Measurements from ENCODE around the gene STXBP5.

STXBP5 gene

DNA sequence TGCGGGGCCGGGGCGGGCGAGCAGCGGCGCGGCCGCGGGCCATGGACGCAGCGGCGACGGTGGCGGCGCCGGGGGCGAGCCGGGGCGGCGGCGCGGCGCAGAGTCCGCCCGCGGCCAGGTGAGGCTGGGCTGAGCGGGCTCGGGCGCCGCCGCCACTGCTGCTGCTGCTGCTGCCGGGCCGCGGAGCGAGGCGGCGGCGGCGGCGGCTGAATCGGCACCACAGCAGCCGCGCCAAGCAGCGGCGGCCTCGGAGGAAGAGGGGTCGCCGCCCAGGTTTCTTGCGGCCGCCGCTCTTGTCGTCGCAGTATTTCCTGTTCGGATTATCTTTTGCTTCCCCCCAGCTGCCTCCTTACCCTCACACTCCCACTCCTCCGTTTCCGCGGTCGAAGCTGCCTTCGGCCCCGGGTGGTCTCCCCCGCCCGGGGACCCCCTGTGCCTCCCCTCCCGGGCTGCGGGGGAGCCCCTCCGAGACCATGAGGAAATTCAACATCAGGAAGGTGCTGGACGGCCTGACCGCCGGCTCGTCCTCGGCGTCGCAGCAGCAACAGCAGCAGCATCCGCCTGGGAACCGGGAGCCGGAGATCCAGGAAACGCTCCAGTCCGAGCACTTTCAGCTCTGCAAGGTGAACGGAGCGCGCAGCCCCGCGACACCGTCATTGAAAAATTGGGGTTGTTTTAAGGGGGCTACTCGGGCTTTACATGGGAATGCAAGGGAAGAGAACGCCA is at the start of gene STXBP5:
Gene STXBP5, plus strand, starts transcription at position 358 of the 726 bp plus-strand sequence. Its CDS starts 116 bp downstream, at position 474.
- DNase-seq = peak in 1 of 2 experiments; percentile 26

DNA sequence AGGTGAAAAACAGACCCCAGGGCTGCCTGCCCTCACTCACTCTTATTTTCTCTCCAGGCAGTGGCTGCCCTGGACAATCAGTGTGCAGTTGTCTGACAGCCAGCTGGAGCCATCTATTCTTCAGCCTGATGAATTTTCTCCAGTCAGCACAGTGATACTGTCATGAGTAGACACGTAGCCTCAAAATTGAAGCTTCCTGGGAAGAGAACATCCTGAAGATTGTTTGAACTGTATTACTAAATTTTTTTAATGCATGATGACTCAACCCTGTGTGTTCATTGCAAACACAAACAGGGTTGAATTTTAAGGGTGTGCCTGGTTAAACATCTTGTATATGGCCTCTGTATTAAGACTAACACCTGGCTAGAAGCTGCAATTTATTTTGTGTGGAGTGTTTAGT is 49.8 kb upstream of the STXBP5 start:
- DNase-seq = no peak

DNA sequence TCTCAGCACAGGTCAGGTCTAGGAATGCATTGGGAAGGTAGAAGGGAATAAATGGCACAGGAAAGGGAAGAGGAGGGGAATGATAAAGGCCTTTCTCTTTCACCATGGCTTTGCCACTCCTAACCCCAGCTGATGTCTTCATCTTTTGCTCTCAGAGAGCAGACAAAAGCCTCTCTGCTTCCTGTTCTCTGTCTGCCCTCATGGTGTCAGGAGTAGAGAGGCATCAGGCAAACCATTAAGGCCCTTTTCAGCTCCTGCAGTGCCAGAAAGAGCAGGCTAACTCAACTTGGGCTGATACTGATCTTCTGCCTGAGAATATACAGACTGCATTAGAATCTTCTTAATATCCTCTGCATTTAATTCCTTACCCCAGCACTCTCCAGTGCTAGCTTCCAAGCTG is 48.0 kb upstream of the STXBP5 start:
- no peak for DNase-seq

DNA sequence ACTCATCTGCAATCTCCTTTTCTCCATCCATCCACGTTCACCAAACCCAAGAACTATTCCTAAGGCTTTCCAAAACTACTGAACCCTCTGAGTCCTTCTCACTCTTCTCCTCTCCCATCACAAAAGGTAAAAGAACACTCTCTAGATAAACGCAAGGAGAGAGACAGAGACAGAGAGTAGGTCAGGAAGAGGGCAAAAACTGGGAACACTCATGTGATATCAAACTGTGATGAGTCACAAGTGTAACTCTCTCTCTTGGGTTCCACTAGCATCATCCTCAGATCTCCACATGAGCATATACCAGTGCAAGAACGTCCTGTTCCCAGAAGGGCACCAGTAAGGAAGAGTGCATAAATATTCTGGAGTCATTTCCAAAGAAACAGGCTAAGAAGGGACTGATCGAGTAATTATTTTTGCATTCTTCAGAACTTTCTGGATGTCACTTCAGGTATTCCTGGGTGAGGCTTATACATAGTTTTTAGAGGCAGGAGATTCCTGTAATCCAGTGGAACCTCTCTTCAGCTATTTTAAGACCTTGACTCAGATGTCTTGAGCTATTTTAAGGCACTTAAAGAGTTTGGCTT is 47.3 kb upstream of the STXBP5 start:
- DNase-seq = no peak

DNA sequence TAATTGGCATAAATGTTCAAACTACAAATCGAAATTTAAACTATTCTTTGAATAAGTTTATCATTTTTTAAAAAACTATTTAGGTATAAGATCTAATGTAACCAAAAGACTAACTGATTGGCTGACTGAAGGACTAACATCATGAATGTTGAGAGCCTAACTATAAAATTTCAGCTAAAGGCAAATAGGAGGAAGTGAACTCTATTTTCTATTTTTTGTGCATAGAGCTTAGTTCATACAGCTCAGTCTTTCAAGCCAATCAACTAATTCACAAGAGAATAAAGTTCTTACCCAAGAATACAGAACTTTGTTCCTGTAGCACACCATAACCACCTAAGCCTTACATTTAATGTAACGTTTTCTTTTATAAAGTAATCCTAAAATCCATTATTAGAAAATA is 46.3 kb upstream of the STXBP5 start:
- DNase-seq = no peak

DNA sequence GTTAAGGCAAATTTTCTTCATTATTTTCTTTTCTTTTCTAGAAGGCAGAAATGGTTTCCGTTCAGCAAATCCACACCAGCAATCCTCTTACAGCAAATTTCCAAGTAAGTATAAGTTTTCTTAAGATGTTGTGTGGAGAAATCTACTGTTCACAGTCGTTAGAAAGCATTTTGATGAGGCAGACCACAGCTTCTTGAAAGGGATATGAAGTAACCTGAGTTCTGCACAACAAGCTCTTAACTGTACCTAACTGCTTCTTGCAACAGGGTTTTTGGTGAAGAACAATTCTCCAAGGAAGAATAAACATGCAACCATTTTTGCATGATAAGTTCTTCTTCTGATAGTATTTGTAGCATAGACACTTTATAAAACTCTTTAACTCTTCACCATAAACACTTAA is 45.3 kb upstream of the STXBP5 start:
- DNase-seq = no peak

DNA sequence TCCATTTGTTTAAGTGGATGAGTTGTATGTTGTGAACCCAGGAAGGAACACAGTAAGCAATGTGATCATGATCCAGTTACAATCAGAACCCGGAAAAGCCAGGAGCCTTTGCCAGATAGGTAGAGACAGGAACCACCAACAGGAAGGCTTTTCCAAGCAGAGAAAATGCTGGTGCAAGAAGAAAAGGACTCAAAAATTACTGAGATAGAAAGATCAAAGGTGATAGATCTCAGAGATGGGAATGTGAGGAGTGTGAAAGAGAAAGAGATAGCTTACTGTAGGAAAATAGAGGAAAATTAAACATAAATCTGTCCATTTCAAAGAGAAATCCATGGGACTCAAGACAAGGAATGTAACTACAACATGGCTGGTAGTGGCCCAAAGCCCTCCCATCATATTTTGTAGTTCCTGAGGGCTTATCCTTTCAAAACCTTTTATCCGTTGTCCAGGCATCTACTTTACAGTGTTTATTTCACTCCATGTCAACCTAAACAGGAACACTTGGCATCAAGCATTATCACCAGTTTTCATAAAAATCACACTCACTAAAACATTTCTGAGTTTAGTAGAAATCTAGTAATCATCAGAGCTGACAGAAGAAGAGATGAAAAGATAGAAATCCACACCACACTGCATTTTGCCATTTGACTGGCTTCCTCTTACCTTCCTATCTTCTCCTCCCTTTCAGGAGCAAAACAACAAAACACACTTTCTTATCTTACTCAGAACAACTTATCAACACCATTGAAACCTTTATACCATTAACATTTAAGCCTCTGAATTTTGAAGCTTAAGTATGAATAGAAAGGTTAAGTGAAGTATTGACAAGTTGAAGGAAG is 44.5 kb upstream of the STXBP5 start:
- DNase-seq = no peak

- DNase-seq = no peak
These were observed 43.6 kb upstream of the STXBP5 start for GRCh38 chr6:147160593-147160992.

DNA sequence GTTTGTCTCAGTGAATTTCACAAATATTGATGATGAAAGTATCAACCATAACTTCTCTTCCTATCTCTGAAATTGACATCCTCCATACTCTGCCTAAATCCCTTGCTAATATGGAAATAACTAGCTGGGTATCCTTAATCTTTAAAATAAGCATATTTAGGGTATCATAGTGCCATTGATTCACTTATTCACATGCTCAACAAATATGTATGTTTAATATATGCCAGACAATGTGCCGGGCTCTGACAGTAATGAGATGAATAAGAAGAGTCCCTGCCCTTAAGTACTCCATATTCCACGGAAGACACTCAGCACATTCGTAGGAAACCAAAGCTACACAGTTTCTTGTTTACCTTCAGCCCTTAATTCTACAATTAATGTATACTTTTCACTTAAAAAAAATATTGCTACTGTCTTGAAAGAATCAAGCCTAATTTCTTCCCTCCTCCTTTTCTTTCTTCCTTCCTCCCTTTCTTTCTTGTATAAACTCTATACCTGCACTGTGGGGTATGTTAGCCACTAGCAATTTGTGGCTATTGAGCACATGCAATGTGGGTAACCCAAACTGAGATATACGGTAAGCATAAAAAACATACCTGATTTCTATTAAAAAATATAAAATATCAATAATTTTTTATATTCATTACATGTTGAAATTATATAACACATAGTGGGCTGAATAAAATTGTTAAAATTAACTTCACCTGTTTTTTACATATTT is 42.8 kb upstream of the STXBP5 start:
- no peak for DNase-seq

GRCh38 chr6:147161974-147162495 is 42.2 kb upstream of the STXBP5 start:
- no peak for DNase-seq

GRCh38 chr6:147164761-147165160 is 39.5 kb upstream of the STXBP5 start:
- no peak for DNase-seq

DNA sequence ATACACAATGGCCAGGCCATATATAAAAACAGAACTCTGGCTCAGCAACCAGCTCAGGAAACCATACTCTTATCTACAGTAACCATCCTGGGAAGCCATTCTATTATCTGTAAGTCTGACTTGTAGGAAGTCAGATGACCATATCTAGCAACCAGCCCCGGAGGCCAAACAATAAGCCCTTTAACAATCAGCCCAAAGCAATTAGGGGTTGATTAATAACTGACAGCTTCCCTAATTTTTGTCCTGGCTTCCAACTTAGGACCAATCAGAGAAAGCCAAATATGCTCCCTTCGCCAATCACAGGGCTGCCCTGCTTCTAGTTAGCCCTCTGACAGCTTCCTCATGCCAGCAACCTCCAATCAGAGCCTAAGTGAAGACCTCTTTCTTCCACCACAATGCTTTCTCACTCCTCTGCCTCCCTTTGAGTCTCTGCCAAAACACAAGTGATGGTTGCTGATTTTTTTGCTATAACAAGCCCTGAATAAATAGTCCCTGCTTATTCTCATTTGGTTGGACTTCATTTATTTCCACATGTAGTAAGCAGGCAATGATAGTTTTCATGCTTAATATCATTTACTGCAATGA is 37.8 kb upstream of the STXBP5 start:
- no peak for DNase-seq

DNA sequence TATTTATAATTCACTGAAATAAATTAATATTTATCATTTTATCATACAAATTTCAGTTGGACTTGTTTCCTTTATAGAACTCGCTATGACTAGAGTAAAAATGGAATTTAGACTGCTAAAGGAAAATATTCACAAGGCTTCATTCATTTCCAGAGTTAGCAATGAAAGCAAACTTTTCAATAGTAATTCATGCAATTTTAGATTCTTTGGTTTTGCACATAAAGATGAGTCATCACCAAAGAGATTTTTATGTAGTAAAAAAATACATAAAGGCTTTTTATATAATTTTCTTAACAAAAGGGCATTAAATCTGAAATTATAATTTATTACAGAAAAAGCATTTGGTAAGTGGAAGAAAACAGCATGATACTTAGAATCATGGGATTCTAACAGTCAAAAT is 37.2 kb upstream of the STXBP5 start:
- DNase-seq = no peak

GRCh38 chr6:147167576-147168461 is 36.4 kb upstream of the STXBP5 start:
- DNase-seq = no peak

DNA sequence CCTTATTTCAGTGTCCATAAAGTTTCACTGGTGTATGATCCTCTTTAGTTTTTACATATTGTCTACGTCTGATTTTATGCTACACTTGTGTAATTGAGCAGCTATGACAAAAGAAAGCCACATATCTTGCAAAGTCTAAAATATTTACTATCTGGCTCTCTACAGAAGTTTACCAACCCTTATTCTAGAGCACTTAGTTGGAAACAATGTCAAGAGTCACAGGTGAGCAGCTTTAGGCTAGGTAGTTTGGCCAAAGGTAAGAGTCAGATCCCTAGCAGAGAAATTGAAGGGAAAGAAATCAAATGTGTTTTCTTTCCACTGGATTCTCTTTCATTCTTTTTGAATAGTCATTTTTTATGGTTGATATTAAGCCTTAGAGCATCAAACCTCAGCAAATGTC is 34.7 kb upstream of the STXBP5 start:
- DNase-seq = no peak

- no peak for DNase-seq
These were observed 33.9 kb upstream of the STXBP5 start for GRCh38 chr6:147170269-147170668.

- DNase-seq = no peak
These were observed 31.1 kb upstream of the STXBP5 start for GRCh38 chr6:147173140-147173539.

GRCh38 chr6:147173675-147174308 is 30.4 kb upstream of the STXBP5 start:
- no peak for DNase-seq

DNA sequence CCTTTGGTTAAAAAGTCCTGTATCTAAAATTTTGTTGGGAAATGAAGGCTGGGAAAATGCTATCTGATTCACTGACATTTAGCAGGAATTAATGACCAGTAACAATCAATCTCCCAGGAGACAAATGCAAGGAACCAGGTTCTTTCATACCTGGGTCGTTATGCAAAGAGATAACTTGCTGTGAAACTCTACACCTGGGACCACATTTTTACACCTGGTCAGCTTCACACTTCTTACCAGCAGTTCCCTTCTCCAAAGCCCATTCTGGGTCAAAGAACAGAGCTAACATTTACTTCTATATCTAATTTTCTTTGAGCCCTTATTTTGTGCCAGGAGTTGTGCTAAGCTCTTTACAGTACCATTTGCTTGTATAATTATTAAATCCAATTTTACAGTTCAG is 27.4 kb upstream of the STXBP5 start:
- no peak for DNase-seq

DNA sequence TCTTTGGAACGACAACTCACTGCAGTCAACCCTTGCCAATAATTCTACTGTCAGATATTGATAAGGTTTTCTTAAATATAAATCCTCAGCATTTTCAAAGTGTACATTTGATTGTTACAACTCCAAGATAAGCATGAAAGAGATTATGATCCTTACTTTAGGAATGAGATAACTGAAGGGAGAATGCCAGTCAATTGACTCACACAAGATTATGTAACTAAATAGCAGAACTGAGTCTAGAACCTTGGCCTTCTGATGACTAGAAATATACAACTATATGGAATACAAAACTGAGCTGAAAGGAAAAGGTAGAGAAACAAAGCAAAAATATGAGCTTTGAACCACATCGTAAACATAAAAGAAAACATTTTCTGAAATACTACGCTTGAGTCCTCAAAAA is 26.9 kb upstream of the STXBP5 start:
- DNase-seq = no peak

DNA sequence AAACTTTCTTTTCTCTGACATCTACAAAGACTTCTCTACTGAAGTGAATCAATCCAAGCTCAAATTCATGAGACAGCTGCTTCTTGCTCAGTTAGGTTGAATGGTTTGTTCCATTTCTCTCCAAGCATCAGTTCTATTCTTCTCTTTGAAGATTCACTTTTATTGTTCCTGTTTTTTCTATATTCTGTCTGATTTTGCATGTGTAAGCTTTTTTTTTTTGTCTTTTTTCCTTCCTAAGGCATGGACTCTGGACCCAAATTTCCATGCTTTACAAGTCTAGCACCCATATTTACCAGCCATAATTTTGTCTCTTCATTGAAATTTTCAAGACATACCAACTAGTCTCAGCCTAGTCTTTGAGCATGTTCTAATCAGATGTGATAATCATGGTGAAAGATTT is 25.9 kb upstream of the STXBP5 start:
- no peak for DNase-seq
